IPS-NIHi7 (cell line): Measurements from ENCODE around the gene CTDSPL.

Source experiments
- DNase-seq: peaks from one replicate; pipeline ENCODE4 v3.0.0; 2012; ENCODE audit warnings: mixed read lengths; ENCODE audit errors: extremely low spot score

The CTDSPL gene

DNA sequence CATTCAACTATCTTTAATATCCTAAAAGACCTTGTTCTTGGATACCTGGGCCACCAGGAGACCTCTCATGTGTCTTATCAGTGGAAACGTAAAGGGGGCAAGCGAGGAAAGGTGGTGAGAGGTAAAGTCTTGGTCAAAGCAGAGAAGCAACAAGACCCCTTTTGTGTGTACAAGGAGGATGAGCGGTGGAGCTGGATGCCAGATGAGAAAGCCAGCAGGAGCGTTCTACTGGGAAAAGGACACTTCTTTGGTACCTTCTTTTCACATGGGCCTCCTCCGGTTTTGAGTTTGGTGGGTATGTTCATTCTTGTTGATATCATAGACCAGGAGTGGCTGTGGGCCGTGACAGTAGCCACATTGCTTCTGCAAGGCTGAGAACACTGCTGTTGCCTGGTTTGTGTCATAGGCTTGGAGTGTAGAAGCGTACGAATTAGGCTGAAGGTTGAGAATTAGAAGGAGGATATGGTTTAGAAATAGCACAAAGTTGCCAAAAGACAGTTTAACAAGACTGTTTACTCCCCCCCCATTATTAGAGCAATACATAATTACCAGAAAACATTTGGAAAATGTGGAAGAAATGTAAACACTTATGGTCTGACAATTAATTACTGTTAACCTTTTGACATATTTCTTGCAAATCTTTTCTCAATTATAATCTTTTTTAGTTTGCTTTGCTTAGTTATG, 82.1 kb downstream of the CTDSPL start:
- DNase-seq, result no peak

DNA sequence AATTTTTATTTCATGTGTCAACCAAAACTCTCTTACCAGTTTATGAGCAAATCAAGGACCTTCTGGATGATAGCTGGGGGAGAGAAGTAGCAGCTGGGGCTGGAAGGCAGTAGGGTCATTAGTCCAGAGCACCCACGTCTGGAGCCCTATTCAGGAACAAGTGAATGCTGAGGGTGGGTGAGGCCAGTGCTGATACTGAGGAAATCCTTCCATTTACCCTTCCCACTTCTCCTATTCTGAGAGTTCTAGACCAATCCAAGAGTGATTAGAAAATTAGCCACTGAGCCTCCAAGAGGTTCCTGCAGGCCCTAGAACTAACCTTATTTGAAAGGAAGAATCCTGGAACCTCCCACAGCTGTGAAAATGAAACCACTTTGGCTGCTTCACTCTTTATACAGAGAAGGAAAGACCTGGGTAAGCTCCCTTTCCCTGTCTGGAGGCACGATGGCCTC, 82.7 kb downstream of the CTDSPL start:
- DNase-seq, result no peak

- no peak for DNase-seq
Measured at GRCh38 chr3:37945156-37945806, 83.6 kb downstream of the CTDSPL start.

DNA sequence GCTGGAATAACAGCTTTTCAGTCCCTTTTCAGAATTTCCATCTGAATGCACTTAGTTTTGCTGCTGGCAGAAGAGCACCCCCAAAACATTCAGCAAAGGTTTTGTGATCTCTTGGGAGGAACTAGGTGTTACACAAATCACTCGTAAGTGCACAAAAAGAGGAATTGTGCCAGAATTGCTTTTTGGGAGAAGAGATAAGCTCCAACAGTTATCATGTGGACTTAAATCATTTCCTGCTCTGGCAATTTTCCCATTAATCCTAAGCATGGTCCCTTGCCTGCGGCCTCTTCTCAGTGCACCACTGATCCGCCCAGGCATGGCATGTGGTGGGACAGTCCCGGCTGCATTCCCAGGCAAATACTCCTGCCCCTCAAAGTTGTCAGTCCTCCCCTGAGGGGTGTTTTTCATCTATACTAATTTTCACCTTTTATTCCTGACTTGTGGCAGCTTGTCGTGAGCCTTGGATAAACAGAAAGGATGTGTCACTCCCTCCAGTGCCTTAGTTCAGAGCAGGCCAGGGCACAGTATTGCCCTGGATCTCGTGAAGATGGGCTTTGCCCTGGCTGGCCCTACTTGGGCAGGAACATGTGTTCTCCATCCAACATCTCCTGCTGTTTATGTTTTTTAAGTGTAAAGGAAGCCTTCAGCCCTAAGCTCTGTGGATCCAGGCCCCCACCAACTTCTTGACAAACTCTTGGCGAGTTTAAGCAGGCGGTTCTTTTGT, 84.3 kb downstream of the CTDSPL start:
- no peak for DNase-seq

DNA sequence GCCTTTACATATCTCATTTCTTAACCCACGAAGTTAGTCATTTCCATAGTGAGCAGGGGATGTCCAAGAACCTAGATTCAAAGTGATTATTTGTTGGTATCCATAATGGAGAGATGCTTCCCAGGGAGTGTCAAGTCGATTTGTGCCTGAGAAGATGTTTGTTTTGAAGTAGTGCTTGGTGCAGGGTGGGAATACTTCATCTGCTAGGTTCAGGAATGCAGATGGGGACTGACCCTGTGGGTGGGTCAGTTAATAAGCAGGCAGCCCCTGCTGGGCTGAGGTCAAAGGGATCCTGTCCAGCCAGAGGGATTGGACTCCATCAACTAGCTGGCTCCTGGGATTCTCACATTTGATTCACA, 84.8 kb downstream of the CTDSPL start:
- no peak for DNase-seq

- DNase-seq, result no peak
Measured at GRCh38 chr3:37949866-37950265, 88.2 kb downstream of the CTDSPL start.

GRCh38 chr3:37952564-37952963, 90.9 kb downstream of the CTDSPL start:
- no peak for DNase-seq

DNA sequence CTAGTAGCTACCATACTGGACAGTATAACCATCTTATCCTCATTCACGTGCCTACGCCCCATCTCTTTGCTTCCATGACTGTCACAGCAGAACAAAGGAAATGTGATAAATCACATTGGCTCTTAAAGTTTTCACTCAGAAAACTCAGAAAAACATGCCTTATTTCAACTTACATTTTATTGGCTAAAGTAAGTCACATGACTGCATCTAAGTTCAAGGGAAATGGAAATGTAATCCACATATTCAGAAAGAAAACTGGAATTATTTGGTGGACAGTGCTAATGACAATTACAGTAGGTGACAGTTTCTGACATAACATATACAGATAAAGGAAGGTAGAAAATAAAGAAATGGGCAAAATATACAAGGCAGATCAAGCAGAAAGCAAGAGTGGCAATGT, 91.5 kb downstream of the CTDSPL start:
- DNase-seq, result no peak

DNA sequence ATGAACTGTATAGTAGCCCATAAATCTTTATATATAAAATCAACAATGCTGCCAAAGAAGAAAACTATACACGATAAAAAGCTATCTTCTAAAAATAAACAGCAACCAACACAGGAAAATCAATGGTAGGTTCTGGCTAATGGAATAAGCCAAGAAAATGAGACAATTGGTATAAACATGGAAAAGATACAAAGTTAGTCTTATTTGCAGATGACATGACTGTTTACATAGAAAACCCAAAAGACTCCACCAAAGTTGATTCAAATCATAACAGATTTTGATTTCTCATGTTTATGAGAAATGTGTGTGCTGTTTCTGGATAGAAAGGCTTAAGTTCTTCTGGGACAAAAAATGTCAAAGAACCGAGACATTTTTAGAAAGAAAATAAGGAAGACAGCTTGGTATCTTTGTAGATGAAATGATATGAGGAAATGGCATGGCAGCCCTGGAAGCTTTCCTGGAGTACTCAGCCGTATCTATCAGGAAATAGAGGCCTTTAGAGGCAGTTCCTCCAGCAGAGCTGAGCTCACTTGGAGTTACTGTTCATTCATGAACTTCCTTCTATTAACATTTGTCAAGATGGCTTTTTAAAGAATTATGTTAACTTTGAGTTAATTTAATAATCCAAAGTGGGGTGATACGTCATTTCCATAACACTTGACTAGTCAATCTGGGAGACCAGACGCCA, 92.2 kb downstream of the CTDSPL start:
- no peak for DNase-seq

- no peak for DNase-seq
Measured at GRCh38 chr3:37954881-37955280, 93.2 kb downstream of the CTDSPL start.

DNA sequence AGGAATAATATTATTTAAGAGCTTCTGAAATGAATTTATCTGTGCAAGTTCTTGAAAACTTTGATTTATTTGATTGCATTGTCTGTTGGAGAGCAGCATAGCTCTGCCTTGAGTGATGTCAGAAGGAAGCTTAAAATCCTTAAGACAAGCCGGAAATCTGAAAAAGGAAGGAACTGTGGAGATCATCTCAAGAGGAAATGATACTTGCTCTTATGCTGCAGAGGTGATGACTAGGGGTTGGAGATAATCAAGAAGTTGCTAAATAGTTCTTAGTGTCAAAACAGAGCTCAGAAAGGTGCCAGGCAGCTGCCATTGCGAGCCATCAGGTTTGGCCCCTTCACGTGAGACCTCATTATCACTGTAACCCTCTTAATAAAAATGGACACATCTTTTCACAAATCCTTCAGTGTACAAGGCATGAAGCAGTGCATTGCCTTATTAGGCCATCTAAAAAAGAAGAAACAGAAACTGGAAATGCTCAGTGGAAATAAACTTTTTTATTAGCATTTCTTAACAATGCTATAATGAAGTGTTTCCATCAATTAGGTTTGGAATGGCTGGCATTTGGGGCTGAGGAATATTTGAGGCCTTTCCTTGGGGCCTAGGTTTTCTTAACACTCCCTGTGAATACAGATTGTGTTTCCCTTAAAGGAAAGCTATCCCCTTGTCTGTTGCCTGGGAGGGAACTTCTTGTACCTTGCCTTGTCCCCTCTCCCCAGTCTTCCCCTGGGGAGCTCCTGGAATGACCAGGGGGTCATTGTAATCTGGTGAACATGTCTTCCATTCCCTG, 94.4 kb downstream of the CTDSPL start:
- no peak for DNase-seq

DNA sequence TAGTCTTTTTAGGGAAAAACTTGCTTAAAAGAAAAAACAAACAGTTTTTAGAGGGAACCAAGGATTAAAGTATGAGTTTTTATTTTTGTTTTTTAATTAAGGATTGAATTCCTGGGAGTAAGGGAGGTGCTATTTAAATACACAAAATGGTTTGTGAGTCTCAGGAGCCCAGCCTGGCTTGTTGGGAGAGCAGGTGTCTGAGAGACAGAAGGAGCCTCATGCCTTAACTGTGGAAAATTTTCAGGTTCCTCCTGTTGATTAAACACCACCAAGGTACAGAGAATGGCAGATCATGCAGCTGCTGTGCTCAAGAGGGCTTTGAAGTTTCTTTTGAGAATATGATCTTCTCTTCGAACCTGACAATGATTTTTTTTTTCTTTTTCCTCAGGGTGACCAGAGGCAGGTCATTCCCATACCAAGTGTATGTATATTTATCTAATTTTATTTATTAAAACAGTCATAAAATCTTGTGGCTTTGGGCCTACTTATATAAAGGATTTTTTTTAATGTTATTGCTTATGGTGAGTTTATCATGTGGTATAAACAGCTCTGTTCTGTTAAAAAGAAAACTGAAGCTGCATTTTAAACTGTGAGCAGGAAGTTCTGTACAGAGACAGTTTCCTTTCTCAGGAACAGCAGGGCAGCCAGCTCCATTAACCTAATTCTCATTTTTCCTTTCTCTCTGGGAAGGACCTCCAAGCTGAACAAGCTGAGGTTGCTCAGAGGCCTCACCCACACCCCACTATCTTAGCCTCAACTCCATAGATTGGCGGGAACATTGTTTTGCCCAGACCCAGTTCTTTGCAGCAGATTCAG, 95.3 kb downstream of the CTDSPL start:
- DNase-seq, result no peak

GRCh38 chr3:37957539-37957936, 95.9 kb downstream of the CTDSPL start:
- no peak for DNase-seq

- DNase-seq, result no peak
Measured at GRCh38 chr3:37961622-37962431, 100.1 kb downstream of the CTDSPL start.

- DNase-seq, result no peak
Measured at GRCh38 chr3:37963016-37963415, 101.3 kb downstream of the CTDSPL start.

- no peak for DNase-seq
Measured at GRCh38 chr3:37963635-37964034, 102.0 kb downstream of the CTDSPL start.

GRCh38 chr3:37964146-37964545, 102.5 kb downstream of the CTDSPL start:
- DNase-seq, result no peak

DNA sequence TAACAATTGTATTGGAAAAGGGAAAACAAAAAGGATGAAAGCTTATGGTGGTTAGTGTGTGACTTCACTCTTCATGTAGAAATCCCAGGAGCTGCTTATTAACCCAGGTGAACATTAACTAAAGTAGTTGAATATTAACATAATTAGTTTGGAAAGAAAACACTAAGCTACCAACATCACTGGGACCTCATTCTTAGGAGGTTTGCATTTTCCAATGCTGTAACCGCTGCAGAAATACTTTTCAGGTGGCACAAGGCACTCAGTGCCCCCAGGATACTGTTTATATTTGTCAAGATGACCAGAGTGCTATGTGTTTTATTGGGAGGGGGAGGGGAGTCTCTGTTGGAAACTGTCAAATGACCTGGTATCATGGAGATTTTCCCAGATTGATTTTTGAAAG, 103.0 kb downstream of the CTDSPL start:
- DNase-seq, result no peak

DNA sequence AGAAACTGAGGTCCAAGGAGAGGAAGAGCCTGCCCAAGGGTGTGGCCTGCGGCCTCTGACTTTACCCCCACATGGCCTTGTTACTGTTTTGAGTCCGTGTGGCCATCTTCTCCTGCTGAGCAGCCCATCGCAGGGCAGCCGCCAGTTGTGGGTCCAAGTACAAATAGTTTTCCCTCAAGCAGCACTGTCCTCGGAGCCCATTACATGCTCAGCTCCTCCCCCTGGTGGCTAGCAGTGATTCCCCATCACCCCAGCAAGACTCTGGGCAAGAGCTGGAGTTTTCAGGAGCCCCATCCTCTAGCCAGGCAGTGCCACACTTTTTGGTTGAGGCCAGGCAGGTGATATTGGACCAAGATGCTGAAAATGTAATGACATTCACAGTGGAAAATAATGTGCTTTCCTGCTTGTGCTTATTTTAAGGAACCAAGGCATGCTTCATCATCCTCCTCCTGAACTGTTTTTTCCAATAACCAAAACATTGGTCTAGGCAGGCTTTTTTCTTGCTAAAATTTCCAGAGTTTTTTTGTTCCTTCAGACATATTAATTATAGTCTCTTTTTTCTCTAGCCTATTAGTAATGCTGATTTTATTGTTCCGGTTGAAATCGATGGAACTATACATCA, 105.7 kb downstream of the CTDSPL start:
- DNase-seq, result peak; percentile 88
